Measurements from ENCODE around the gene ODC1.

The ODC1 gene

DNA sequence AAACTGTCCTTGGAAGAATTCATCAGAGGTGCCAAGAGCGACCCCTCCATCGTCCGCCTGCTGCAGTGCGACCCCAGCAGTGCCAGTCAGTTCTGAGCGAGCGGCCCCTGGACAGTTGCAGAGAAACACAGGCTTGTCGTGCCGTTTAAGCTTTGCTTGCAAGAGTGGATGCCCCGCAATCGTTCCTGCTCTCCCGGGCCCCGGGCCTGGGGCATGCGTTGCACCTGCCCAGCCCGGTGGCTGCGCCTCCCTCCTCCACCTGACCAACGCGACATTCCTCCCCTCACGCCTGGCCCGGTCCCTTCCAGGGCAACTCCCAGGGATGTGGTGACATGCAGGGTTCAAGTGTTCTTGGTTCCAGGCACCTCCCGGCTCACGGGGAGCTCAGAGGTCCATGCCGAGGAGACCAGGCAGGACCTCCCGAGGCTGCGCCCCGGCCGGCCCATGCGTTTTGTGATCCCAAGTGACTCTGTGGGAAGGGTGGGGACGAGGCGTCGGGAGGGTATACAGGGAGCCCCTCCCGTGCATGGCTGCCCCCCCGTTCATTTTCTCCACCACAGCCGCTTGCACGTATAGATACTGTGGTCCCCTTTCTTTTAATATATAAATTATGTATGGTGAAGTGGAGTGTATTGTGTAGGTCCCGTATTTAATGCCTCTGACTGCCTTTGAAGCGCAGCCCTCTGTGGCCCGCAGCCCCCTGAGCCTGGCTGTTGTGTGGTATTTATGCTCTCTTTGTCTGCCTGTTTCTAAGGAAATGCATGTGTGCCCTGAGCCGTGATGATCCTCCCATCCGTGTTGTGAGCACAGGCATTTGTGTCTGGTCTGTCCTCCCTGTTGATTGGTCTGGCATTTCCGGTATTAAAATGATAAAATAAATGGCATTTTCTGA lies 21.2 kb downstream of the ODC1 start:
- TF ChIP-seq EZH2 (IDR thresholded peaks at IDR 0.05; ENCODE audit: borderline replicate concordance, low read length): no peak
- TF ChIP-seq, protein P1, sequence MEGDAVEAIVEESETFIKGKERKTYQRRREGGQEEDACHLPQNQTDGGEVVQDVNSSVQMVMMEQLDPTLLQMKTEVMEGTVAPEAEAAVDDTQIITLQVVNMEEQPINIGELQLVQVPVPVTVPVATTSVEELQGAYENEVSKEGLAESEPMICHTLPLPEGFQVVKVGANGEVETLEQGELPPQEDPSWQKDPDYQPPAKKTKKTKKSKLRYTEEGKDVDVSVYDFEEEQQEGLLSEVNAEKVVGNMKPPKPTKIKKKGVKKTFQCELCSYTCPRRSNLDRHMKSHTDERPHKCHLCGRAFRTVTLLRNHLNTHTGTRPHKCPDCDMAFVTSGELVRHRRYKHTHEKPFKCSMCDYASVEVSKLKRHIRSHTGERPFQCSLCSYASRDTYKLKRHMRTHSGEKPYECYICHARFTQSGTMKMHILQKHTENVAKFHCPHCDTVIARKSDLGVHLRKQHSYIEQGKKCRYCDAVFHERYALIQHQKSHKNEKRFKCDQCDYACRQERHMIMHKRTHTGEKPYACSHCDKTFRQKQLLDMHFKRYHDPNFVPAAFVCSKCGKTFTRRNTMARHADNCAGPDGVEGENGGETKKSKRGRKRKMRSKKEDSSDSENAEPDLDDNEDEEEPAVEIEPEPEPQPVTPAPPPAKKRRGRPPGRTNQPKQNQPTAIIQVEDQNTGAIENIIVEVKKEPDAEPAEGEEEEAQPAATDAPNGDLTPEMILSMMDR (IDR thresholded peaks at IDR 0.05; ENCODE audit: low read length): no peak
- Histone ChIP-seq H3K27ac (ENCODE audit: low read depth, low read length, poor library complexity, severe bottlenecking) (no peak overlapping the region), H3K27me3 (ENCODE audit: insufficient read depth, low read length) (peaks cover 10% of the 10 kb centered on the region; the same call in 1 of the 2 replicates), H3K4me1 (ENCODE audit: insufficient read depth, low read length, severe bottlenecking) (peaks cover 3% of the 10 kb centered on the region), H3K9ac (ENCODE audit: low read length) (no peak overlapping the region), H3F3A (ENCODE audit: insufficient read depth, low read length) (no peaks in the 10 kb centered on the region), H3K36me3 (ENCODE audit: insufficient read depth, low read length) (no peaks in the 10 kb centered on the region), H3K9me3 (ENCODE audit: low read length) (no peaks in the 10 kb centered on the region), H4K20me1 (ENCODE audit: insufficient read depth, low read length) (no peaks in the 10 kb centered on the region), H3K79me2 (ENCODE audit: insufficient read depth, low read length) (no peaks in the 10 kb centered on the region), H3K4me2 (ENCODE audit: low read length) (no peak overlapping the region), H3K4me3 (ENCODE audit: low read depth, low read length, poor library complexity, severe bottlenecking) (no peak overlapping the region), H3K9me2 (ENCODE audit: low read depth, low read length) (no peaks in the 10 kb centered on the region), H2AFZ (ENCODE audit: low read length) (no peak overlapping the region)

DNA sequence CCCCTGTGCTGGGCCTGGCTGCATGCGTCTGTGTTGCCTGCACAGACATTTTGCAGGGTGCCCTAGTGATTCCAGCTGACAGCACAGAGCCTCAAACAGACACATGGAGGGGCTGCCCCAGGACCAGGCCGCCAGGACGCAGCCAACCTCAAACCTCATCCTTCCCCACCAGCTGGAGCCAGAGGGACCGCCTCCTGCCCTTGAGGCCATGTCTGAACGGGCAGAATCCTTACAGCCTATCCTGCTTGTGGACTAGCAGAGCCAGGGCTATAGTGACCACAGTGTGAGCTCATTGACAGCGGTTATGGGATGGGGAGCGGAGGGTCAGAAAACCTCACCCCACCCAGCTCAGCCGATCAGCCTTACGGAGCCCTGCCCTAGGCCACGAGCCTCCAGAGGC lies 22.4 kb downstream of the ODC1 start:
- Histone ChIP-seq H3K9ac (ENCODE audit: low read length) (no peak overlapping the region), H3K27me3 (ENCODE audit: insufficient read depth, low read length) (peaks cover 10% of the 10 kb centered on the region; the same call in 1 of the 2 replicates), H3K36me3 (ENCODE audit: insufficient read depth, low read length) (no peaks in the 10 kb centered on the region), H4K20me1 (ENCODE audit: insufficient read depth, low read length) (no peaks in the 10 kb centered on the region), H3K27ac (ENCODE audit: low read depth, low read length, poor library complexity, severe bottlenecking) (no peak overlapping the region), H3K9me3 (ENCODE audit: low read length) (no peaks in the 10 kb centered on the region), H3K9me2 (ENCODE audit: low read depth, low read length) (no peaks in the 10 kb centered on the region), H3K4me3 (ENCODE audit: low read depth, low read length, poor library complexity, severe bottlenecking) (no peak overlapping the region), H3K79me2 (ENCODE audit: insufficient read depth, low read length) (no peaks in the 10 kb centered on the region), H3F3A (ENCODE audit: insufficient read depth, low read length) (no peaks in the 10 kb centered on the region), H2AFZ (ENCODE audit: low read length) (no peak overlapping the region), H3K4me2 (ENCODE audit: low read length) (no peak overlapping the region), H3K4me1 (ENCODE audit: insufficient read depth, low read length, severe bottlenecking) (no peaks in the 10 kb centered on the region)
- TF ChIP-seq EZH2 (IDR thresholded peaks at IDR 0.05; ENCODE audit: borderline replicate concordance, low read length): no peak
- TF ChIP-seq, protein P1 (IDR thresholded peaks at IDR 0.05; ENCODE audit: low read length): no peak

DNA sequence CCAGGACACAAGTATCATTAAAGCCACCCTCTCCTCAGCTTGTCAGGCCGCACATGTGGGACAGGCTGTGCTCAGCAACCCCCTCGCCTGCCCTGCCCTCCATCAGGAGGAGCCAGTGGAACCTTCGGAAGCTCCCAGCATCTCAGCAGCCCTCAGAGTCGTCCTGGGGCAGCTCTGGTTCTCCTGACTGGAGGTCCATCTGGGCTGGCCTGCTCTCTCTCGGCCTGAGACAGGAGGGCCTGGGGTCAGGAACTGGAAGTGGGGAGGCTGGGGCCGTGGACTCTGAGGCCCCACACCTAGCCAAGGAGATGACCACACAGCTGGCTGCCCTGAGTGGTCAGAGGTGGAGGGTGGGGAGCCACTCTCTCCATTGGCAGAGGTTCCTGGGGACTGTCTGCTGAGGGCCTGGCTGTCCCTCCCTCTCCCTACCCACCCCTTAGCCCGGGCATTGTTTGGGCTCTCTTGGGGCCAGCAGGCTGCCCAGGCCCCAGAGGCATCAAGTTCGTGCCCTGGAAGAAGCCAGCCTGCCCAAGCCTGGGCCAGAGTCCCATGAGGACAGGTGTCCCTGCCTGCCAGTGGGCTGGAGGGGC lies 23.1 kb downstream of the ODC1 start:
- H3K4me2 ChIP-seq (ENCODE audit: low read length): no peak overlapping the region
- no peak overlapping the region for H3K27ac ChIP-seq (ENCODE audit: low read depth, low read length, poor library complexity, severe bottlenecking)
- H3K9me2 ChIP-seq (ENCODE audit: low read depth, low read length): no peaks in the 10 kb centered on the region
- peaks cover 10% of the 10 kb centered on the region; the same call in 1 of the 2 replicates for H3K27me3 ChIP-seq (ENCODE audit: insufficient read depth, low read length)
- H3K79me2 ChIP-seq (ENCODE audit: insufficient read depth, low read length): no peaks in the 10 kb centered on the region
- no peak overlapping the region for H2AFZ ChIP-seq (ENCODE audit: low read length)
- H3K36me3 ChIP-seq (ENCODE audit: insufficient read depth, low read length): no peaks in the 10 kb centered on the region
- no peaks in the 10 kb centered on the region for H3K9me3 ChIP-seq (ENCODE audit: low read length)
- no peak overlapping the region for H3K9ac ChIP-seq (ENCODE audit: low read length)
- H3K4me3 ChIP-seq (ENCODE audit: low read depth, low read length, poor library complexity, severe bottlenecking): no peak overlapping the region
- H4K20me1 ChIP-seq (ENCODE audit: insufficient read depth, low read length): no peaks in the 10 kb centered on the region
- no peaks in the 10 kb centered on the region for H3K4me1 ChIP-seq (ENCODE audit: insufficient read depth, low read length, severe bottlenecking)
- no peaks in the 10 kb centered on the region for H3F3A ChIP-seq (ENCODE audit: insufficient read depth, low read length)
- TF ChIP-seq EZH2 (IDR thresholded peaks at IDR 0.05; ENCODE audit: borderline replicate concordance, low read length): no peak
- TF ChIP-seq, protein P1 (IDR thresholded peaks at IDR 0.05; ENCODE audit: low read length): no peak
